ENCODE data around the gene COX4I2.

DNA sequence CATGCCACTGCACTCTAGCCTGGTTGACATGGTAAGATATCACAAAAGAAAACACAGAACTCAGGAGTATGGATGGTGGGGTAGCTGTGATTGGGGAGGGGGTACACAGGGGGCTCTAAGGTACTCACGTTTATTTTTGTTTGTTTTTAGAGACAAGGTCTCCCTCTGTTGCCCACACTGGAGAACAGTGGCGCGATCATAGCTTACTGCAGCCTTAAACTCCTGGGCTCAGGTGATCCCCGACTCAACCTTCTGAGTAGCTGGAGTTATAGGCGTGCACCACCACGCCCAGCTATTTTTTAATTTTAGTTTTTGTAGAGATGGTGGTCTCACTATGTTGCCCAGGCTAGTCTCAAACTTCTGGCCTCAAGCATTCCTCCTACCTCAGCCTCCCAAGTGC is 55.7 kb downstream of the COX4I2 start:
- TF ChIP-seq EZH2 (IDR thresholded peaks at IDR 0.05; ENCODE audit: insufficient read depth, poor library complexity, severe bottlenecking) (no peak), EZH2phosphoT487 (IDR thresholded peaks at IDR 0.05; ENCODE audit: insufficient read depth, low read depth) (no peak)

All from GM23248 (cell line).